Heart left ventricle (tissue), 16 donors: ENCODE measurements around the gene PRR7. TPM values are rescaled to one million over a fixed set of nuclear protein-coding genes. Genes with fewer than 3 reads are reported as not detected.

Experiments used
- ATAC-seq, 4 donors: fragments of 200-7000 bp; cut with Tn5 transposase; one replicate each; pipeline ENCODE4 v1.9.1; 2020 to 2022; ENCODE audit warnings: moderate library complexity in 4 of 4, mild to moderate bottlenecking in 3 of 4, moderate number of reproducible peaks in 1 of 4
- DNase-seq, 5 donors: peaks; one replicate each; pipeline ENCODE4 v3.0.0-alpha.2; 2020
- H3K27ac ChIP-seq, 12 donors: fragments of 200-600 bp; sonication (generic) in 4 of 12; one replicate each; pipeline versions ENCODE4 v1.5.0 to v1.8.0; 2016 to 2022; ENCODE audit warnings: mild to moderate bottlenecking in 2 of 12
- H3K27me3 ChIP-seq, 9 donors: fragments of 200-600 bp; sonication (generic) in 2 of 9; one replicate each; pipeline versions ENCODE4 v1.5.1 to v1.8.0; 2016 to 2022; ENCODE audit warnings: mild to moderate bottlenecking in 3 of 9
- H3K36me3 ChIP-seq, 9 donors: fragments of 200-600 bp; sonication (generic) in 2 of 9; one replicate each; pipeline versions ENCODE4 v1.5.0 to v1.8.0; 2018 to 2022; ENCODE audit warnings: mild to moderate bottlenecking in 2 of 9
- H3K4me1 ChIP-seq, 12 donors: fragments of 200-600 bp; sonication (generic) in 4 of 12; one replicate each; pipeline versions ENCODE4 v1.5.0 to v1.8.0; 2016 to 2022; ENCODE audit warnings: mild to moderate bottlenecking in 3 of 12
- H3K4me3 ChIP-seq, 12 donors: fragments of 200-600 bp; sonication (generic) in 4 of 12; one replicate each; pipeline versions ENCODE4 v1.5.0 to v1.8.0; 2017 to 2022; ENCODE audit warnings: mild to moderate bottlenecking in 9 of 12, moderate library complexity in 4 of 12
- H3K9me3 ChIP-seq, 12 donors: fragments of 200-600 bp; sonication (generic) in 4 of 12; one replicate each; pipeline versions ENCODE4 v1.5.0 to v1.8.0; 2016 to 2022; ENCODE audit warnings: mild to moderate bottlenecking in 1 of 12
- CTCF ChIP-seq, 12 donors: fragments of 200-600 bp; sonication (generic) in 4 of 12; IDR thresholded peaks; one replicate each; pipeline versions ENCODE4 v1.5.0 to v1.8.0; 2018 to 2022; ENCODE audit warnings: antibody characterized with exemption in 12 of 12, mild to moderate bottlenecking in 5 of 12
- POLR2A ChIP-seq, 2 donors: fragments of 450-650 bp; IDR thresholded peaks; one replicate each; pipeline ENCODE4 v1.6.1; 2017; ENCODE audit warnings: antibody characterized with exemption in 2 of 2, mild to moderate bottlenecking in 2 of 2, moderate library complexity in 2 of 2
- WGBS, 4 donors: extraction: QIAGEN DNeasy Blood & Tissue Kit in 2 of 4; methylation state at CpG; one replicate each; pipeline versions ENCODE4 v1.1.5 to v1.1.7; 2013 to 2018; 5-methylcytosine and 5-hydroxymethylcytosine counted together
- intact Hi-C, 10 donors: fragments of 100-400 bp; cut with DNase I; formaldehyde crosslinking; loops; one replicate each; pipeline versions ENCODE4 v1.11.1 to v1.14.2; 2022
- polyA plus RNA-seq, 2 donors: library from polyadenylated mRNA; stranded (reverse); fragments of 200-250 nt; gene quantifications; one replicate each; pipeline ENCODE4 v1.2.3, GENCODE V29; 2013
- total RNA-seq, 9 donors: library from RNA; depleted of rRNA in 2 of 9; stranded (reverse); fragments of >200 nt in 2 of 9; fragmentation: NEBNext Ultra II Directional in 3 of 9; extraction: Animal tissue kit (Norgen Biotek cat#: 25700) in 3 of 9; gene quantifications; one replicate each; pipeline versions ENCODE4 v1.1.0 to v1.2.4, GENCODE V29; 2016 to 2023
- donor health status: ischemic (EF 13 %, LVEDD 7.1; RV severe dilation, severe dysfunction).
- donor health status: healthy with polysubstance abuse.
- donor health status: DM: no; HTN: yes; CAD: no.
- donor health status: DM: no; HTN: no; CAD: no.
- donor health status: ischemic (EF 25% LVEDD 6.9; RV normal size, moderate dysfunction).
- donor health status: ischemic (EF 25% LVEDD 5.7; RV mildly dilated, moderate dysfunction).
- donor health status: healthy.
- donor health status: DM: yes; HTN: yes; CAD: no.
- donor health status: ischemic (EF 35%, LVEDD 5.7; RV mildly dilated, moderate dysfunction).
- donor health status: nonischemic (EF 11% LVEDD 7.7; RV severe dilation, severe dysfunction).
- donor health status: DM: yes; HTN: yes; CAD: no.
- donor health status: PGD.
- donor health status: ischemic (EF 29% LVEDD 5.4; RV normal size, mild dysfunction).
- donor health status: nonischemic (EF 23%, LVEDD 6.1; RV moderate dilation, normal function).

Gene PRR7
- total and polyA plus RNA-seq, 11 donors = 0.82 to 5.0 (median 1.5) TPM

DNA sequence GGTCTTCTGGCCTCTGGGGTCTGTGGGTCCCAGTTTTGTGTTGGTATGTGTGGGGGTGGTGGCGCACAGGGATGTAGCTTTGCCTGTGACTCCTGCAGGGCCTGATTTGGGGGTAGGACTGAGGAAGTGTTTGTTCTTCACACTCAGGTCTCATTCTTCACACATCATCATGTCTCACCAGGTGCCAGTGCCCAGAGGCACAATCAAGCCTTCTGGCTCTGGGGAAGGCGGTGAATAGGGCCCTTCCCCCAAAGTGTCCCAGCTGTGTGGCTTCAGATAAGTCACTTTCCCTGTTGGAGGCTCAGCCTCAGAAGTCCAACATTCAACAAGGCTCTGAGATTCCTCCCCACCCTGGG lies 21.7 kb downstream of the PRR7 start:
- Histone ChIP-seq H3K9me3 (peaks cover 0 to 5% (median 0%) of the 10 kb centered on the region in 12 donors), H3K36me3 (peaks cover 0 to 34% (median 24%) of the 10 kb centered on the region in 9 donors), H3K4me1 (peaks cover 0 to 49% (median 37%) of the 10 kb centered on the region in 12 donors), H3K27ac (peak overlapping the region in 4 of 12 donors; percentile 4 to 87 (median 44)), H3K27me3 (peaks cover 0 to 22% (median 5%) of the 10 kb centered on the region in 9 donors), H3K4me3 (no peak overlapping the region)
- ATAC-seq (no peak), DNase-seq (no peak)
- TF ChIP-seq CTCF (IDR thresholded peaks at IDR 0.05) (no peak), POLR2A (IDR thresholded peaks at IDR 0.05) (no peak)
- 73 to 90% (median 88%) methylated on average over 2 of the region's 2 CpGs for WGBS, 4 donors
- intact Hi-C loops = no loop called here

GRCh38 chr5:177468685-177469628 lies 22.3 kb downstream of the PRR7 start:
- Histone ChIP-seq H3K4me1 (peaks cover 0 to 56% (median 35%) of the 10 kb centered on the region in 12 donors), H3K9me3 (peaks cover 0 to 5% (median 0%) of the 10 kb centered on the region in 12 donors), H3K4me3 (no peak overlapping the region), H3K27me3 (peaks cover 0 to 22% (median 5%) of the 10 kb centered on the region in 9 donors), H3K36me3 (peaks cover 0 to 34% (median 24%) of the 10 kb centered on the region in 9 donors), H3K27ac (peak overlapping the region in 10 of 12 donors; percentile 19 to 87 (median 54))
- ATAC-seq (peak; percentile 36 to 48 (median 42)), DNase-seq (peak in 4 of 5 donors; percentile 52 to 79 (median 67))
- TF ChIP-seq CTCF (IDR thresholded peaks at IDR 0.05) (no peak), POLR2A (IDR thresholded peaks at IDR 0.05) (no peak)
- WGBS, 4 donors = 60 to 72% (median 66%) methylated on average over 21 to 25 of the region's 25 CpGs
- intact Hi-C loops = no loop called here

GRCh38 chr5:177469750-177470525 lies 23.3 kb downstream of the PRR7 start:
- Histone ChIP-seq H3K9me3 (peaks cover 0 to 4% (median 0%) of the 10 kb centered on the region in 12 donors), H3K4me3 (no peak overlapping the region), H3K27me3 (peaks cover 0 to 26% (median 5%) of the 10 kb centered on the region in 9 donors), H3K36me3 (peaks cover 0 to 34% (median 24%) of the 10 kb centered on the region in 9 donors), H3K27ac (peak overlapping the region in 11 of 12 donors; percentile 24 to 87 (median 52)), H3K4me1 (peaks cover 0 to 59% (median 40%) of the 10 kb centered on the region in 12 donors)
- 68 to 81% (median 70%) methylated on average over 7 to 8 of the region's 8 CpGs for WGBS, 4 donors
- DNase-seq (no peak), ATAC-seq (no peak)
- intact Hi-C loops = no loop called here
- TF ChIP-seq CTCF (IDR thresholded peaks at IDR 0.05) (no peak), POLR2A (IDR thresholded peaks at IDR 0.05) (no peak)
